ENCODE results near the gene TTC16.

Gene TTC16

GRCh38 chr9:127722055-127722745 lies 6.3 kb downstream of the TTC16 start:
- DNase-seq, result no peak

GRCh38 chr9:127723013-127723412 lies 7.1 kb downstream of the TTC16 start:
- no peak for DNase-seq

- no peak for DNase-seq
Observed at GRCh38 chr9:127723444-127723843, 7.6 kb downstream of the TTC16 start.

- no peak for DNase-seq
Observed at GRCh38 chr9:127724012-127724411, 8.1 kb downstream of the TTC16 start.

GRCh38 chr9:127726871-127727270 lies 11.0 kb downstream of the TTC16 start:
- DNase-seq, result no peak

- DNase-seq, result no peak
Observed at GRCh38 chr9:127728808-127729207, 12.9 kb downstream of the TTC16 start.

- no peak for DNase-seq
Observed at GRCh38 chr9:127729522-127730256, 13.8 kb downstream of the TTC16 start.

GRCh38 chr9:127730262-127730661 lies 14.4 kb downstream of the TTC16 start:
- no peak for DNase-seq

GRCh38 chr9:127730799-127731410 lies 15.0 kb downstream of the TTC16 start:
- no peak for DNase-seq

- no peak for DNase-seq
Observed at GRCh38 chr9:127731938-127732337, 16.1 kb downstream of the TTC16 start.

GRCh38 chr9:127732444-127732843 lies 16.6 kb downstream of the TTC16 start:
- no peak for DNase-seq

GRCh38 chr9:127733614-127734013 lies 17.7 kb downstream of the TTC16 start:
- no peak for DNase-seq

GRCh38 chr9:127734247-127734746 lies 18.4 kb downstream of the TTC16 start:
- no peak for DNase-seq

GRCh38 chr9:127734747-127735529 lies 19.1 kb downstream of the TTC16 start, which contains the start of gene TOR2A:
Gene TOR2A (minus strand): TSS chr9:127735294. CDS start chr9:127735270, 24 bp downstream.
- peak; percentile 99 for DNase-seq

GRCh38 chr9:127735530-127736185 lies 19.8 kb downstream of the TTC16 start:
- no peak for DNase-seq

- no peak for DNase-seq
Observed at GRCh38 chr9:127738666-127739065, 22.8 kb downstream of the TTC16 start.

GRCh38 chr9:127739614-127740330 lies 23.9 kb downstream of the TTC16 start:
- DNase-seq, result no peak

- no peak for DNase-seq
Observed at GRCh38 chr9:127741831-127742434, 26.1 kb downstream of the TTC16 start.

GRCh38 chr9:127742435-127743088 lies 26.7 kb downstream of the TTC16 start:
- DNase-seq, result no peak

- no peak for DNase-seq
Observed at GRCh38 chr9:127744398-127745110, 28.7 kb downstream of the TTC16 start.
